Left colon (tissue), 2 donors: Measurements from ENCODE around the gene PI3. TPM values are rescaled to one million over a fixed set of nuclear protein-coding genes. Genes with fewer than 3 reads are reported as not detected.
"Not testable (repeated sequence)": the region's sequence is repeated elsewhere in the genome, so short reads cannot be mapped to it uniquely, and the experiment has no call there.

Experiments used
- ATAC-seq: fragments of 200-7000 bp; cut with Tn5 transposase; one replicate; pipeline ENCODE4 v1.9.1; 2020; ENCODE audit warnings: mild to moderate bottlenecking, moderate library complexity
- DNase-seq, 2 donors: peaks; one replicate each; pipeline ENCODE4 v3.0.0-alpha.2; 2020
- intact Hi-C, 2 donors: fragments of 100-400 bp; cut with DNase I in 1 of 2; cut with micrococcal nuclease in 1 of 2; formaldehyde crosslinking; loops; one replicate each; pipeline versions ENCODE4 v1.11.2 to v1.14.0; 2022; cut with DNase I, micrococcal nuclease
- long read RNA-seq: library from polyadenylated mRNA; unstranded; transcript quantifications from one replicate; pipeline ENCODE4 v2.0.0, GENCODE V29; 2021
- total RNA-seq, 2 donors: library from RNA; stranded (reverse); fragmentation: NEBNext Ultra II Directional; extraction: Animal tissue kit (Norgen Biotek cat#: 25700); gene quantifications; one replicate each; pipeline ENCODE4 v1.2.1, GENCODE V29; 2021
- donor health status: DM: no; HTN: no; CAD: no.
- donor health status: DM: yes; HTN: yes; CAD: no.

PI3 gene
- 100 to 1,000 TPM; 108 to 979 TPM for total RNA-seq
- long read RNA-seq, transcript PI3-201 (3 exons, 577 nt): major isoform, 138 of 161 reads
- long read RNA-seq, partial matches to known transcripts: 21 of 161 reads
- long read RNA-seq, other reads (novel, unspliced or antisense): 2 of 161 reads

DNA sequence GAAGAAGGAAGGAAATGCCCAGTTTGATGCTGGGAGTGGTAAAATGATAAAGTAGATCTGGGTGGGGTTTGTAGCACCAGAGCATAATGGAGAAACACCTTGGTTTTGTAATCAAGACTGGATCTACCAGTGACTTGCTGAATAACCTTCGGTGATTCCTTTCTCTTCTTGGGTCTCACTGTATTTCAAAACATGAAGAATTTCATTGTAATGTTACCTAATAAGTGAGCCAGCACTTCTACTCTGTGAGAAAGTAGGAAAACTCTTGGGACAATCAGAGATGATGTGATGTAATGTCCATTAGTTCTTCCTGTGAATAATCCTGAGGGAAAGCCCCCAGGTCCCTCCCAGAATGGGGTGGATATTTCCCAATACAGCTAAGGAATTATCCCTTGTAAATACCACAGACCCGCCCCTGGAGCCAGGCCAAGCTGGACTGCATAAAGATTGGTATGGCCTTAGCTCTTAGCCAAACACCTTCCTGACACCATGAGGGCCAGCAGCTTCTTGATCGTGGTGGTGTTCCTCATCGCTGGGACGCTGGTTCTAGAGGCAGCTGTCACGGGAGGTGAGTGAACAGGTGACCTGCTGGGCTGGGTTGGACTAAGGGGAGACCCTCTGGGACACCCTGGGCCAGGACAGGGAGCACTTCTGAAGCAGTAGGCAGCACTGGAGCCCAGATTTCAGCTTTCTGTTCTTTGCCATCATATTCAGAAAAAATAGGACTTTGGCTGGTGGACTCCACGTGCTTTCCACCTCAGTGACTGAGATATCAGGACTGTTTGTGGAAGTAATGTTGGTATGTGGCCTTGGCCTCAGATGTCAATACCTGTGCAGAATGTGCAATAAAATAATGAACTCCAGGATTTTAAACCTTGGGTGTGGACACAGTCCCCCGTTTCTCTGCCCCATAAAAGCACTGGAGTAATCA, at the start of gene PI3:
Gene PI3 (plus strand): TSS at position 469 of the 931 bp plus-strand sequence. CDS start 21 bp downstream, at position 490.
- ATAC-seq (peak; percentile 85), DNase-seq (peak; percentile 81 to 89)
- intact Hi-C loops: no loop called here

DNA sequence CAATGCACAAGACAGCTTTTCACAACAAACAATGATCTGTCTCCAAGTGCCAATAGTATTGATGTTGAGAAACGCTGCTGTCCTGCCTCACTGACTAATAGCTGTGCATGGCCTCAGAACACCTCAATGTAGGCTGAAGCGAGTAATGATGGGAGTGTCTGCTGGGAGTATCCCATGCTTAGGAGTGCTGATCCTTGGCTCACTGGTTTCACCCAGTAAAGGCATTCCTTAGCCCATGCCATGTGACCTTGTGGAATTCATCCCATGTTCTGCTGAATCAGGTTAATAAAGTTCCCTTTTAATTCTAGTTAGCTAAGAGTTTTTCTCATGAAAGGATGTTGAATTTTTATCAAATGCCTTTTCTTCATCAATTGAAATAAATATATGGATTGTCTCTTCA, 46.6 kb upstream of the PI3 start:
- no peak for DNase-seq
- intact Hi-C loops: no loop called here
- peak; percentile 72 for ATAC-seq

DNA sequence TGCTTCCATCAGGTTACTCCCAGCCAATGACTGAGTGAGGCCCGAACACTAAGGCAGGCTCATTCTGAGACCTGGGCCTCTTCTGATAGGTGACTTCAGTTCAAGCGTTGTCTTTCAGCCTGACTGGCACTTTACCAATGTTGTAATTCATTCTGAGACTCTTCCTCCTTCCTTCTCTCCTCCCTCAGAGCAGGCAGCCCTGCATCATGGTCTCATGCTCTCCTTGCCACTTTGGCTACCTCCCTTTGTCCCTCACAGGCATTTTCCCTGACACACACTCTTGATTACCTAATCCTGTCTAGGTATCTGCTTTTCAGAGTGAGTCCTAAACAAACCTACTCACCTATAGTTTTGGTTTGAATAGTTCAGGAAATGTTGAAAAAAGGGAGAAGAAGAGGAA, 37.8 kb upstream of the PI3 start:
- ATAC-seq: no peak
- no peak for DNase-seq
- intact Hi-C loops: no loop called here

- DNase-seq: peak; percentile 81 to 84
- peak; percentile 89 for ATAC-seq
- intact Hi-C loops: no loop called here
Observed at GRCh38 chr20:45138561-45139300, 36.0 kb upstream of the PI3 start.

GRCh38 chr20:45139733-45140375, 34.8 kb upstream of the PI3 start:
- ATAC-seq, DNase-seq, intact Hi-C loops: not testable (repeated sequence)

- no peak for ATAC-seq
- intact Hi-C loops: no loop called here
Observed at GRCh38 chr20:45140836-45141235, 33.9 kb upstream of the PI3 start.

GRCh38 chr20:45149062-45149461, 25.6 kb upstream of the PI3 start:
- DNase-seq (no peak), ATAC-seq (no peak)
- intact Hi-C loops: no loop called here

More at GRCh38 chr20:45140836-45141235, 33.9 kb upstream of the PI3 start:
- DNase-seq: no peak

- no peak for DNase-seq
Observed at GRCh38 chr20:45152405-45152804, 22.3 kb upstream of the PI3 start.

GRCh38 chr20:45153147-45153546, 21.6 kb upstream of the PI3 start:
- ATAC-seq: no peak
- no peak for DNase-seq
- intact Hi-C loops: no loop called here

More at GRCh38 chr20:45152405-45152804, 22.3 kb upstream of the PI3 start:
- no peak for ATAC-seq
- intact Hi-C loops: no loop called here

DNA sequence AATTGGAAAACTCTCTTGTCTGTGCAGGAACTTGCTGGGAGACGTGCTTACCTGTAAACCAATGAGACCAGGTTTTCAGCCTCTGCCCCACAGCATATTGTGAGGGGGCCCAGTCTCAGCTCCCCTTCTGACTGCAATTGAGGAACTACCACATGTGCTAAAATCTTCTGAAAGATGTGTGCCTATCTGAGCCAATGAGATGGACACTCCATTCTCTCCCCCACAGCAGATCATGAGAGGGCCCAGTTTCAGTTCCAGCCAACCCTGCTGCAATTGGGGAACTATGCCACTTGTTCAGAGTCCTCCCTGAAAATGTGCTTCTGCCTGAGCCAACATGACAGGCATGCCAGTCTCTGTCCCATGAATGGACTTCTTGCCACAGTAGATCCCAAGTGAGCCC, 20.9 kb upstream of the PI3 start:
- DNase-seq (no peak), ATAC-seq (no peak)
- intact Hi-C loops: no loop called here

GRCh38 chr20:45154183-45154582, 20.5 kb upstream of the PI3 start:
- DNase-seq (no peak), ATAC-seq (no peak)
- intact Hi-C loops: no loop called here

DNA sequence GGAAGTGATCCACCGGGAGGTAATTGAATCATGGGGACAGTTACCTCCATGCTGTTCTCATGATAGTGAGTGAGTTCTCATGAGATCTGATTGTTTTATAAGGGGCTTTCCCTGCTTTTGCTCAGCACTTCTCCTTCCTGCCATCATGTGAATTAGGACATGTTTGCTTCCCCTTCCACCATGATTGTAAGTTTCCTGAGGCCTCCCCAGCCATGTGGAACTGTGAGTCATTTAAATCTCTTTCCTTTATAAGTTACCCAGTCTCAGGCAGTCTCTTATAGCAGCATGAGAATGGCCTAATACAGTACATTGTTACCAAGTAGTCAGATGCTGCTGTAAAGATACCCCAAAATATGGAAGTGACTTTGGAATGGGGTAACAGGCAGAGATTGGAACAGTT, 19.9 kb upstream of the PI3 start:
- ATAC-seq, DNase-seq, intact Hi-C loops: not testable (repeated sequence)

DNA sequence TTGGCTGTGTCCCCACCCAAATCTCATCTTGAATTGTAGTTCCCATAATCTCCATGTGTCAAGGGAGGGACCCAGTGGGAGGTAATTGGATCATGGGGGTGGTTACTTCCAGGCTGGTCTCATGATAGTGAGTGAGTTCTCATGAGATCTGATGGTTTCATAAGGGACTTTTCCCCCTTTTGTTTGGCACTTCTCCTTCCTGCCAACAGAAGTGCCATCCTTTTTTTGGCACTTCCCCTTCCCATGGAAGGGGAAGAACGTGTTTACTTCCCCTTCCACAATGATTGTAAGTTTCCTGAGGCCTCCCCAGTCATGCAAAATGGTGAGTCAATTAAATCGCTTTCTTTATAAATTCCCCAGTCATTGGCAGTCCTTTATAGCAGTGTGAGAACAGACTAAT, 18.0 kb upstream of the PI3 start:
- intact Hi-C loops: no loop called here
- ATAC-seq (no peak), DNase-seq (no peak)

DNA sequence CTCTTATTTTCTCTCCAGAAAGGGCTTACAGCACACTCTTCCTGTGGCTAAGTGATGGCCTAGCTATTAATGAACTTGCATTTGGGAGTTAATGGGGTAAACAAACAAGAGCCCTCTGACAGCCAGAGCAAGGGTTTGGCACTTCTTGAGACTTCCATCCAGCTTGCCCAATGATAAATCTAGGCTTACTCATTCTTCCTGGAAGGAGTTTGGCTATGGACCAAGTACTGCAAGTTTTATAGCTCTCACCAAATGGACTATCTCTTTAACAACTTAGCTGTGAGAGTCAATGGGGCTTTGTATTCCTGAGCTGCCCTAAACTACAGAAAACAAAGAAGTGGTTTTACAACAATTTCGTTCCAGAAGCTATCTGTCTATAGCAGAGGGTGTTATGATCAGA, 16.7 kb upstream of the PI3 start:
- peak in 1 of 2 donors; percentile 34 for DNase-seq
- intact Hi-C loops: no loop called here
- ATAC-seq: peak; percentile 96

DNA sequence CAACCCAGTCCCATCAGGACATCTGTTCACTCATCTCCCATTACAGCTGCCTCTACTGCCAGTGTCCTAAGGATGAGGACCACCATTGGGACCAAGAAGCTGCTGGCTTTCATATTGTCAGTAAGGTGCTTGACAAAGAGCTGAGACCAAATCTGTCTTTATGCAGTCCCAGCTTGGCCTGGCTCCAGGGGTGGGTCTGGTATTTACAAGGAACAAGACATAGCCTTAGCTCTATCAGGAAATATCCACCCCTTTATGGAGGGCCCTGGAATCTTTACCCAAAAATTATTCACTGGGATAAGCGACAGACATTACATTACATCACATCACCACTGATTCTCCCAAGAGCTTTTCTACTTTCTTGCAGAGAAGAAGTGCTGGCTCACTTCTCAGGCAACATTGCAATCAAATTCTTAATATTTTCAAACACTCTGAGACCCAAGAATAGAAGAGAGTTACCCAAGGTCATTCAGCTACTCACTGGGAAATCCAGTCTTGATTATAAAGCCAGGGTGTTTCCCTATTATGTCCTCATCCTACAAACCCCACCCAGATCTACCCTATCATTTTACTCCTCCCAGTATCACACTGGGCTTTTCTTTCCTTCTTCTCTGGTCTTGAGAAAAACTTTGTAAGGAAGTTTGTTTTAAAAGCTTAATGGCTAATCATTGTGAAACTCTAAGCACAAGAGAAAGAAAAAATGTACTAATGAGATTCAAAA, 11.5 kb upstream of the PI3 start:
- peak; percentile 98 for ATAC-seq
- intact Hi-C loops: no loop called here
- DNase-seq: peak; percentile 85 to 88

DNA sequence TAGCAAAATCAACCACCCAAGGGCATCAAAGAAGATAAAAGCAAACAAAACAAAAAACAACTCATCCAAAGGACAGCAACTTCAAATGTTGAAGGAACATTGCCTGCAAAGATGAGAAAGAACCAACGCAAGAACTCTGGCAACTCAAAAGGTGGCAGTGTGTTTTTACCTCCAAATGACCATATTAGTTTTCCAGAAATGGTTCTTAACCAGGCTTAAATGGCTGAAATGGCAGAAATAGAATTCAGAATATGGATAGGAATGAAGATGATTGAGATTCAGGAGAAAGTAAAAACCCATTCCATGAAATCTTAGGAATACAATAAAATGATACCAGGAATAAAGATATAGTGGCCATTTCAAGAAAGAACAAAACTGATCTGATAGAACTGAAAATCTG, 9.8 kb upstream of the PI3 start:
- DNase-seq (no peak), ATAC-seq (no peak)
- intact Hi-C loops: no loop called here

- no peak for ATAC-seq
- intact Hi-C loops: no loop called here
- DNase-seq: no peak
Observed at GRCh38 chr20:45173522-45173921, 1.2 kb upstream of the PI3 start.

- no peak for ATAC-seq
- DNase-seq: no peak
- intact Hi-C loops: no loop called here
Observed at GRCh38 chr20:45176526-45177267, 2.0 kb downstream of the PI3 start.
